ENCODE results near the gene ACVRL1.

ACVRL1 gene

GRCh38 chr12:51889216-51890132 lies 17.8 kb upstream of the ACVRL1 start:
- TF ChIP-seq TCF12 (IDR thresholded peaks at IDR 0.05; ENCODE audit: low read depth) (no peak), RAD21 (IDR thresholded peaks at IDR 0.05; ENCODE audit: low read depth) (peak; percentile 6; the same call in 1 of the 2 replicates)

DNA sequence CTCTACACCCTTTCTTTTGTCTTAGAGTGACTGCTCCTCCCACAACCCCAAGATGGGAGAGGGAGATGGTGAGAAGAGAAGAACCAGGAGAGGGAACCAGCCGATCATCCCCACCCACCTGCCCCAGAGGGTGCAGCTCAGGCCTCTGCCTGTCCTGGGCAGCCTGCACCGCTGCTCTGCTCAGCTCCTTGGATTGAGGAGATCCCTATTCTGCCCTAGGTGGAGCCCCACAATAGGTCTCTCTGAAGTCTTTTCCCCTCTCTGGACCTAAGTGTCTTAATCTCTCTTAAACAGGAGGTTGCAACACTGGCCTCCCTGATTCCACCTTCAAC lies 17.2 kb upstream of the ACVRL1 start:
- TF ChIP-seq TAF1 (IDR thresholded peaks at IDR 0.05; ENCODE audit: low read depth), result no peak
- TF ChIP-seq, protein P1, sequence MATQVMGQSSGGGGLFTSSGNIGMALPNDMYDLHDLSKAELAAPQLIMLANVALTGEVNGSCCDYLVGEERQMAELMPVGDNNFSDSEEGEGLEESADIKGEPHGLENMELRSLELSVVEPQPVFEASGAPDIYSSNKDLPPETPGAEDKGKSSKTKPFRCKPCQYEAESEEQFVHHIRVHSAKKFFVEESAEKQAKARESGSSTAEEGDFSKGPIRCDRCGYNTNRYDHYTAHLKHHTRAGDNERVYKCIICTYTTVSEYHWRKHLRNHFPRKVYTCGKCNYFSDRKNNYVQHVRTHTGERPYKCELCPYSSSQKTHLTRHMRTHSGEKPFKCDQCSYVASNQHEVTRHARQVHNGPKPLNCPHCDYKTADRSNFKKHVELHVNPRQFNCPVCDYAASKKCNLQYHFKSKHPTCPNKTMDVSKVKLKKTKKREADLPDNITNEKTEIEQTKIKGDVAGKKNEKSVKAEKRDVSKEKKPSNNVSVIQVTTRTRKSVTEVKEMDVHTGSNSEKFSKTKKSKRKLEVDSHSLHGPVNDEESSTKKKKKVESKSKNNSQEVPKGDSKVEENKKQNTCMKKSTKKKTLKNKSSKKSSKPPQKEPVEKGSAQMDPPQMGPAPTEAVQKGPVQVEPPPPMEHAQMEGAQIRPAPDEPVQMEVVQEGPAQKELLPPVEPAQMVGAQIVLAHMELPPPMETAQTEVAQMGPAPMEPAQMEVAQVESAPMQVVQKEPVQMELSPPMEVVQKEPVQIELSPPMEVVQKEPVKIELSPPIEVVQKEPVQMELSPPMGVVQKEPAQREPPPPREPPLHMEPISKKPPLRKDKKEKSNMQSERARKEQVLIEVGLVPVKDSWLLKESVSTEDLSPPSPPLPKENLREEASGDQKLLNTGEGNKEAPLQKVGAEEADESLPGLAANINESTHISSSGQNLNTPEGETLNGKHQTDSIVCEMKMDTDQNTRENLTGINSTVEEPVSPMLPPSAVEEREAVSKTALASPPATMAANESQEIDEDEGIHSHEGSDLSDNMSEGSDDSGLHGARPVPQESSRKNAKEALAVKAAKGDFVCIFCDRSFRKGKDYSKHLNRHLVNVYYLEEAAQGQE (IDR thresholded peaks at IDR 0.05; ENCODE audit: low read depth), result no peak
- TF ChIP-seq CREB1 (IDR thresholded peaks at IDR 0.05; ENCODE audit: low read depth), result no peak
- TF ChIP-seq ZBTB7A (IDR thresholded peaks at IDR 0.05; ENCODE audit: low read depth), result no peak
- TF ChIP-seq CEBPB (IDR thresholded peaks at IDR 0.05), result no peak
- TF ChIP-seq NFIC (IDR thresholded peaks at IDR 0.05), result no peak
- TF ChIP-seq, protein P2, sequence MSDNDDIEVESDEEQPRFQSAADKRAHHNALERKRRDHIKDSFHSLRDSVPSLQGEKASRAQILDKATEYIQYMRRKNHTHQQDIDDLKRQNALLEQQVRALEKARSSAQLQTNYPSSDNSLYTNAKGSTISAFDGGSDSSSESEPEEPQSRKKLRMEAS (IDR thresholded peaks at IDR 0.05), result no peak
- no peak for TF ChIP-seq USF1 (IDR thresholded peaks at IDR 0.05)
- no peak for TF ChIP-seq RAD21 (IDR thresholded peaks at IDR 0.05; ENCODE audit: low read depth)
- no peak for TF ChIP-seq TCF12 (IDR thresholded peaks at IDR 0.05; ENCODE audit: low read depth)
- TF ChIP-seq EP300 (IDR thresholded peaks at IDR 0.05; ENCODE audit: borderline replicate concordance), result no peak
- TF ChIP-seq TEAD4 (IDR thresholded peaks at IDR 0.05), result no peak
- TF ChIP-seq YY1 (IDR thresholded peaks at IDR 0.05; ENCODE audit: low read depth), result no peak
- no peak for TF ChIP-seq FOXM1 (IDR thresholded peaks at IDR 0.05; ENCODE audit: borderline replicate concordance, low read depth)
- TF ChIP-seq EGR1 (IDR thresholded peaks at IDR 0.05), result no peak

DNA sequence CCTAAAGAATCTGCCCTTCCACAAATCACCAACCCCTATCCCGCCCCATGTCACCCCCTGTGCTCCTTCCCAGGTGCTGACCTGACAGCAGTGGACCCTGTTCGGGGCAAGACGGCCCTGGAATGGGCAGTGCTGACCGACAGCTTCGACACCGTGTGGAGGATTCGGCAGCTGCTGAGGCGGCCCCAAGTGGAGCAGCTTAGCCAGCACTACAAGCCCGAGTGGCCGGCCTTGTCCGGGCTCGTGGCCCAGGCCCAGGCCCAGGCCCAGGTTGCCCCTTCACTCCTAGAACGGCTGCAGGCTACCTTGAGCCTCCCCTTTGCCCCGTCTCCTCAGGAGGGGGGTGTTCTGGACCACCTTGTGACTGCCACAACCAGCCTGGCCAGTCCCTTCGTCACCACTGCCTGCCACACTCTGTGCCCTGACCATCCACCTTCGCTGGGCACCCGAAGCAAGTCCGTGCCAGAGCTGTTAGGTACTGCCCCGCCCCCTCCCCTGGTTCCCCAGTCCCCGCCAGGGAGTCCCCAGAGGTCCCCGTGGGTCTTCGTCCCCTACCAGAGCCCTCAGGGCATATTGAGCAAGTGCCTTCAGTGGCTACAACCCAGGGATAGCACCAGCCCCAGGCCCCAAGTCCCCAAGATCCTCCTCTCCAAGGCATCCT lies 16.7 kb upstream of the ACVRL1 start:
- TF ChIP-seq ZBTB7A (IDR thresholded peaks at IDR 0.05; ENCODE audit: low read depth), result no peak
- no peak for TF ChIP-seq TAF1 (IDR thresholded peaks at IDR 0.05; ENCODE audit: low read depth)
- TF ChIP-seq YY1 (IDR thresholded peaks at IDR 0.05; ENCODE audit: low read depth), result no peak
- no peak for TF ChIP-seq CEBPB (IDR thresholded peaks at IDR 0.05)
- no peak for TF ChIP-seq CREB1 (IDR thresholded peaks at IDR 0.05; ENCODE audit: low read depth)
- no peak for TF ChIP-seq FOXM1 (IDR thresholded peaks at IDR 0.05; ENCODE audit: borderline replicate concordance, low read depth)
- TF ChIP-seq NFIC (IDR thresholded peaks at IDR 0.05), result no peak
- TF ChIP-seq, protein P1 (IDR thresholded peaks at IDR 0.05; ENCODE audit: low read depth), result no peak
- TF ChIP-seq TEAD4 (IDR thresholded peaks at IDR 0.05), result no peak
- no peak for TF ChIP-seq USF1 (IDR thresholded peaks at IDR 0.05)
- no peak for TF ChIP-seq EGR1 (IDR thresholded peaks at IDR 0.05)

DNA sequence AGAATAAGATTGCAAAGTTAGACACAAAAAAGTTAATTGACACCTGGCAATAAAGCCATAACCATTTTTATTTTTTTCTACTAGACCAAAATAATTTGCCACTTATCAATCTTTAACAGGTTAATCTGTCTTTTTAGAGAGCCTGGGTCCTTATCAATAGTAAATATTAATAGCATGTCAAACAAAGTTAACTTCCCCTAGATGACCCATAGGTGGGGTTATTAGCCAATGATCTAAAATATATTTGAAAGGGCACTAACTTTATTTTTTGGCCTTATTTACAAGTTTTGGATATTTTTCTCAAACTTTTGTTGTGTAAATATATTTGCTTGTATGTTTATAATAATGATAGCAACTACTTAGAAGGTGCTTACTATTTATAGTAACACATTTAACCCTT lies 15.5 kb upstream of the ACVRL1 start:
- TF ChIP-seq RAD21 (IDR thresholded peaks at IDR 0.05; ENCODE audit: low read depth), result peak; percentile 33; the same call in 1 of the 2 replicates
- no peak for TF ChIP-seq NFIC (IDR thresholded peaks at IDR 0.05)

DNA sequence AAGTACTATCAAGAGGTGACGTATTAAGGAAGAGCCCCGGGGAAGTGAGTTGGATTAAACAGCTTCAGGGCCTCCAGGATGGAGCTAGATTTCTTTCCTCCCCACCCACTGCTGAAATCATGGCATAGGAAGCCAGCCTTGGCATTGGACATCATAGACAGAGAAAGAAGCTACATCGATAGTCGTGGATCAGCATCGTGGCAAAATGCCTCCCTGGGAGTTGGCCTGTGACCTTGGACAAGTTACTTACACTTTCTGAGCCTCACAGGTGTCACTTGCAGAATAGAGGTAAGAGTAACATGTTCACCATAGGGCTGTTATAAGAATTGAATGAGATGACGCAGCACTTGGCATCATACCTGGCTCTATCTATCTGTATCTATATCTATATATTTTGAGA lies 13.5 kb upstream of the ACVRL1 start:
- no peak for TF ChIP-seq FOXM1 (IDR thresholded peaks at IDR 0.05; ENCODE audit: borderline replicate concordance, low read depth)
- TF ChIP-seq RAD21 (IDR thresholded peaks at IDR 0.05; ENCODE audit: low read depth), result no peak
- no peak for TF ChIP-seq TEAD4 (IDR thresholded peaks at IDR 0.05)
- TF ChIP-seq, protein P1 (IDR thresholded peaks at IDR 0.05; ENCODE audit: low read depth), result no peak
- no peak for TF ChIP-seq USF1 (IDR thresholded peaks at IDR 0.05)
- TF ChIP-seq TCF12 (IDR thresholded peaks at IDR 0.05; ENCODE audit: low read depth), result no peak
- no peak for TF ChIP-seq NFIC (IDR thresholded peaks at IDR 0.05)
- TF ChIP-seq EP300 (IDR thresholded peaks at IDR 0.05; ENCODE audit: borderline replicate concordance), result no peak
- TF ChIP-seq, protein P2 (IDR thresholded peaks at IDR 0.05), result no peak
- TF ChIP-seq CREB1 (IDR thresholded peaks at IDR 0.05; ENCODE audit: low read depth), result no peak
- TF ChIP-seq YY1 (IDR thresholded peaks at IDR 0.05; ENCODE audit: low read depth), result no peak
- no peak for TF ChIP-seq CEBPB (IDR thresholded peaks at IDR 0.05)
- TF ChIP-seq TAF1 (IDR thresholded peaks at IDR 0.05; ENCODE audit: low read depth), result no peak
- TF ChIP-seq ZBTB7A (IDR thresholded peaks at IDR 0.05; ENCODE audit: low read depth), result no peak
- no peak for TF ChIP-seq EGR1 (IDR thresholded peaks at IDR 0.05)

All from Ishikawa (cell line).